HG03108 (cell line): ENCODE results near the gene LCE1D.

Source experiments
- ATAC-seq: cut with Tn5 transposase; IDR thresholded peaks from one replicate; pipeline ENCODE4 v1.9.1; 2021; ENCODE audit warnings: moderate library complexity; ENCODE audit not compliant: unreplicated experiment

LCE1D gene

DNA sequence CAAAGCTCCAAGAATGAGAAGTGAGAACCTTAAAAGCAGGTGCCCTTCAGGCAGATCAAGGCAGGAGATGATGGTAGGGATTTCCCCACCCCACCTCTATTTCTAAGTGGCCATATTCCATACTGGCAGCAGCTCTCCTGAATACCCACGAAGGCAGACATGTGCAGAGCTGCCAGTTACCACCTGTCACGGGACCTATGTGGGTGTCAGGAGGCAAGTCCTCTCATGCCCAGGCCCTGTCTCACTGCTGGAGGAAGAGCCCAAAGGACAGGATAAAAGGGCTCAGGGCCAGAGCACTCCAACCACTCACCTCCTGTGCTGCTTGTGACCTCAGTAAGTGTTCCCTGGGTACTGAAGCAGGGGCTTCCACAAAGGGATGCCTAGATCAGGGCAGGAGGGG lies 14.5 kb downstream of the LCE1D start:
- no peak for ATAC-seq

DNA sequence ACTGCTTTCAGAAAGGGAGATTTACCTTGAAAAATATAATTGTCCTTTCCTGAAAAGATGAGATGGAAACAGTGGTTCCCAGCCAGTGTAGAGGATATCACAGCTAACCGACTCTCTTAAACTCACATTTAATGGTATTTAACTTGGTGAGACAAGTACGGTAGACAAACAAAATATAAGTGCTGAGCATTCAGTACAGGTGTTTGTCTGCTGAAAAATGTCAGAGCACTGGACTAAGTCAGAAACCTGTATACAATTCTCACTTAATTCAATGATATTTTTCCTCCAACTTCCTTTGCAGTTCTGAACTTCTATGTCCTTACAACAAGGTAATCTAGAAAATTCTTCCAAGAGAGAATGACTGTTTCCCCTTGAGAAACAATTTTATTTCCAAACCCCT lies 15.2 kb downstream of the LCE1D start, which contains the start of gene LCE1B:
Gene LCE1B (plus strand): TSS at position 301 of the 400 bp plus-strand sequence. CDS start 476 bp downstream, outside the sequence.
- no peak for ATAC-seq

DNA sequence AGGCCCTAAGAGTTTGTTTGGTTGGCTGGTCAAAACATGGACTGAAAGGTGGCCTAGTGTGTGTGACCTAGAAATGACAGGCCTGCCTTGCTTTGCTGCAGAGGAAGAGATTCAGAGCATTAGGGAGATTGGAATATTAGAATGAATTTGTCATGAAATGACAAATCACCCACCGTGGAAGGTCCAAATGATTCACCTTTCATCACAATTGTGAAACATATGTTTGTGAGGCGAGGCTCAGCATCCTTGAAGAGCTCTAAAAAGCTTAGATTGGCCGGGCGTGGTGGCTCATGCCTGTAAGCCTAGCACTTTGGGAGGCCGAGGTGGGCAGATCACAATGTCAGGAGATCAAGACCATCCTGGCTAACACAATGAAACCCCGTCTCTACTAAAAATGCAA lies 20.8 kb downstream of the LCE1D start:
- ATAC-seq = no peak

DNA sequence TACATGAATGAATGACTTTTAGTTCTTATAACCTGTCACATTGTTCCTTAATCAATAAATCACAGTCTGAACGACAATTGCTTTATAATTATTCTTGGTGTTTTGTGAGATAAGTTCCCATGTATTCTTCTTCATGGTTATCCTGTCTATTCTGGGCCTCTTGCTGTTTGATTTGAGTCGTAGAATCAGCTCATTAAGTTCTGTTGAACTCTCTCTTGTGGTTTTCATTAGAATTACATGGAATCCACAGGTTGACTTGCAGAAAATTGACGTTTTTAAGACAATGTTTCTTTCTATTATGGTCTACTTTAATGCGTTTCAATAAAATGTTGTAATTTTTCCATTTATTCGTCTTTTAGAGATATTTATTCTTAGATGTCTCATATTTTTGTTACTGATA lies 26.8 kb downstream of the LCE1D start:
- ATAC-seq = no peak

DNA sequence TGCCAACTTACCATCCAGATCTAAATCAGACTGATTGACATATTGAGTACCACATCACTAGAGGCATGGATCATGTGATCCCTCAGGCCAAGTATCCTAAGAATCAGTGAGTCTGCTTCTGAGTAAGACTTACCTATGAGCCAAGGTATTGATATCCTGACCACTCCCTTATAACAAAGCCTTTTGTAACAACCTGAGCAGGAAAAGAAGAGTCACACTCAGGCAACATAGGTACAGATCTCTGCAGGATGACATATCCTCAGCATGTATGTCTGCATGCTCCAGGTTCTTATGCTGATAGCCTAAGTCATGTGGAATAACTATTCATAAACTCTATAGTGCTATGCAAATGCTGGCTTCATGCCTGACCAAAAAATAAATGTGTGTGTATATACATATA lies 28.4 kb downstream of the LCE1D start:
- ATAC-seq = no peak

DNA sequence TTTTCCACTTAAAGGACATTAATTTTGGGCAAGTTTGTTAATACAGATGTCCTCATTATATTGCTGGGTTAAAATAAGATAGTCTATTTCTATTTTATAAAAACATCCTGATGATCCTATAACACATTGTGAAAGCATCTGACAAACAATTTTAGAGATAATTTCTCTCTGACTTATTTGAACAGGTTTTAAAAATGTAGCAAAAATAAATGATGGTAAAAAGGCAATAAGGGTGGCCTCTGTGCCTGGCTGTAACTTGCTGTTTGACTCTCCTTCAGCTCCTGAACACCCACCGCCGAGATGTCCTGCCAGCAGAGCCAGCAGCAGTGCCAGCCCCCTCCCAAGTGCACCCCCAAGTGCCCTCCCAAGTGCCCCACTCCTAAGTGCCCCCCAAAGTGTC lies 30.7 kb downstream of the LCE1D start, which contains the start of gene LCE1A:
Gene LCE1A (plus strand): TSS at position 301 of the 400 bp plus-strand sequence. CDS start 0 bp downstream, at position 301.
- no peak for ATAC-seq

DNA sequence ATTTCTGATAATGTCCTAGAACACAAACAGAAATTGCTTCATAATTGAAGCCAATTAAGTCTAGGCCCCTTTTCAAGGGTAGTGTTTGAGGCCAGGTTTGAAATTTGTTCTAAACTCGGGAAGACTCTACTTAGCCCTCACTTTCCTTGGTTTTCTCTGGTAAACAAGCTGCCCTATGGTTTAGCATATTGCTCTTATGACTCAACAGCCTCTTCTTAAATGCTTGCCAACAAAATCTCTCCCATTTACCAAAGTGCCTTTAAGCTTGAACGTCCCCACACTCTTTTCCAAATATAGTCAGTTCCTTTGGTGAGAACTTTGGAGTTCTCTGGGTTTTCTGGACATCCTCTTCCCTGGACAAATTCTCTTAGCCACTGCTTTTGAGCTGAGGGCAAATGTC lies 40.3 kb downstream of the LCE1D start:
- no peak for ATAC-seq

DNA sequence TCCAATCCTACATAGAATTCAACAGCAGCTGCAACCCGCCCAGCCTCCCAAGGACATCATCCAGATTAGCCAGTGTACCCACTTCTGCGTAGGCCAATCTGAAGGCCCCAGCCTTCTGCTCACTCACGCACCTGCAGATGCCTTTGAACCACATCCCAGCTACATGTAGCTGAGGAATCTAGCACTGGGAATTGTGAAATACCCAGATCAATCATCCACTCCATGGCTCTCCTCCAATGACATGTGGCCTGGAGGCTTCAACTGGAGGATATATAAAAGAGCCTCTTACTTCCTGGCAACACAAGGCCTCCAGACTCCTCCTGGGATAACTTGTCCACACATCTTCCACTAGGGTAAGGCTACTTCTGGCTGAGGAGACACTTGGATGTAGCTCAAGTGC lies 46.0 kb downstream of the LCE1D start, which contains the start of gene LCE6A:
Gene LCE6A (plus strand): TSS at position 301 of the 400 bp plus-strand sequence. CDS start 665 bp downstream, outside the sequence.
- no peak for ATAC-seq
